Muscle of arm (tissue), 12 donors: ENCODE data around the gene ATAD3C. TPM values are rescaled to one million over a fixed set of nuclear protein-coding genes. Genes with fewer than 3 reads are reported as not detected.

ENCODE experiments used
- DNase-seq: peaks from one replicate; pipeline ENCODE4 v3.0.0-alpha.2; 2013
- polyA plus RNA-seq, 12 donors: library from polyadenylated mRNA; unstranded; fragments of 120-200 nt; gene quantifications; one replicate each; pipeline ENCODE4 v1.2.1, GENCODE V29; 2013; ENCODE audit not compliant: insufficient read length in 12 of 12

Gene ATAD3C
- polyA plus RNA-seq, 12 donors, result 0.33 to 2.8 (median 0.64) TPM; not detected in 2

DNA sequence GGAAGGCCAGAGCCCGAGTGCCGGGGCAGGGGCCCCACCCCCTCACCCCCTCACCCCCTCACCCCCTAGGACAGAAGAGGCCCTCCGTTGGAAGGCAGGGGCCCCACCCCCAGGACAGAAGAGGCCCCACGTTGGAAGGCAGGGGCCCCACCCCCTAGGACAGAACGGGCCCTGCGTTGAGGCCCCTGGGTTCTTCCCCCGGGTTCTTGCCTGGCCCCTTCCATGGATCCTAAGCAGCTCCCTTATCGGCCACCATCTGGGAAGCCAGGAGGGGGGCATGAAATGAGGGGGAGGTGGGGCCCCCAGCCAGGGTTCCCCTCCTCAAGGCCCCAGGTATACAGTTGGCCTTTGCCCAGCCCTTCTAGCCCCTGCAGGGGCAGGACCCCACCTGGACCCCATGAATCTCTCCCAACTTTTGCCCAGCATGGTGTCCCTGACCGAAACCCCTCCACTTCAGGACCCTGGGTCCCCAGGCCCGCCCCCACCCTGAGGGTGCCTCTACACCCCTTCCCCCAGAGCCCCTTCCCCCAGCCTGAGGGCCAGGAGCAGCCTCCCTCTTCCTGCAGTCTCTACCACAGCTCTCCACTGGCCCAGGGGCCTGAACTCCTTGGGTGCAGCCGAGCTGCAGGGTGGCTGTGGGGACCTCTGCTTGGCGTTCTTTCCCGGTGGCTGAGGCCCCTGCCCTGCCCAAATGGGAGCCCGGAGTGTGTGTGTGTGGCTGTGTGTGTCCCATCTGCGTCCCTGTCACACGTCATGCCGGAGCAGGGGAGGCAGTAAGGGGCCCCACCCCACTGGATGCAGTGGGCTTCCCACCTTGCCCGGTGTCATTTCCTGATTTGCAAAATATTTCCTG lies 18.3 kb upstream of the ATAD3C start:
- no peak for DNase-seq

DNA sequence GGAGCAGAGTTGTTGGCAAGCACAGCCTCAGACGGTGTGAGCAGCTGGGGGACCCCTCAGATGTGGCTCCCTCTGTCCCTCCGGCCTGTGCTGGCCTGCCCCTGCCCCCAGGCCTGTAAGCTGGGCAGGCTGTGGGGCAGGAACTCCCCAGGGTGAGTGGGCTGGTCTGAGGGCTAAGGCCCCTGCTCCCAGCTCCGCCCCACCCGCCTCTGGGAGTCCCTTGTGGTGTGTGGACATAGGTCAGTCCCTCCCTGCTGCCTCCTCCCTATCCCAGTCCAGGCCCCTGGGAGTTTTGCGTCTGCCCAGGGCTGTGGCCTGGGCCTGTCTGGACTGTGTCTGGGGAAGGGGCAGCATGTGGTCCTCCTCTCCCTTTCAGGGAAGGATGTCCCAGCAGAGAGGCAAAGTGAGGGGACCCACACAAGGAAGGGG lies 17.6 kb upstream of the ATAD3C start:
- DNase-seq, result no peak

- DNase-seq, result no peak
Observed at GRCh38 chr1:1432274-1432950, 17.1 kb upstream of the ATAD3C start.

DNA sequence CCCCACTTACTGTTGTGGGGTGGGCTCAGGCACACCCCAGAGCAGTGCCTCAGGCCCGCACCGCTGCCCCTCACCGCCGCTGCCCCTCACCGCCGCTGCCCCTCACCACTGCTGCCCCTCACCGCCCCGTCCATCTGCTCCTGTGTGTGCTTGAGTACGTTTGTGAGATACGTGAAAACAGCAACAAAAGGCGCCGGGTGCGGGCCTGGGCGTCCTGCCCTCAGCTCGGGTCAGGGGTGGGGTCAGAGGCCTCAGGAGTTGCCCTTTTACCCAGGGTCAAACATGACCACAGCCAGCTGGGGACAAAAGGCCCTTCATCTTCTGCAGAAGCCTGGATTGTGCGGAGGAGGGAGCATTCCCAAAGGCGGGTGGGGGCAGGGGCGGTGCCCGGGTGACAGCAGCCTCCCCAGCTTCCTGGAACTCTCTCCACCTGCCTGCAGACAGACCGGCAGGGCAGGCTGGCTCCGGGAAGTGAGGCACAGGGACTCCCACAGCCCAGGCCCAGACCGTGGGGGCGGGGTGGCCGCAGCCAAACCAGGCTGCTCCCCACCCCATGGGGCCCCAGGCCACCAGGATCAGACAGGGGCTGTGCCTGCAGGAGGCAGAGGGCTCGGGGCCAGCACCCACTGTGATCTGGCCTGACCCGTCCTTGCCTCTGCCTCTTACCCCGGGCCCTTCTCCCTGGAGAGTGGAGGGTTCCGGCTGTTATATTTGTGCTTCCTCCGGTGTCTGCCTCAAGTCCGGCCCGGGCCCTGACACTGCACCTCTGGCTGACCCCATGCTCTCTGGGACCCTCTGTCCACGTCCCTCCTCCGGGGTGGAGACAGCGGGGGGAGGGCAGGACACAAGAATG lies 16.3 kb upstream of the ATAD3C start:
- DNase-seq, result no peak

GRCh38 chr1:1433804-1434130 lies 15.7 kb upstream of the ATAD3C start:
- peak; percentile 82 for DNase-seq

GRCh38 chr1:1434131-1434823 lies 15.2 kb upstream of the ATAD3C start:
- DNase-seq, result no peak

DNA sequence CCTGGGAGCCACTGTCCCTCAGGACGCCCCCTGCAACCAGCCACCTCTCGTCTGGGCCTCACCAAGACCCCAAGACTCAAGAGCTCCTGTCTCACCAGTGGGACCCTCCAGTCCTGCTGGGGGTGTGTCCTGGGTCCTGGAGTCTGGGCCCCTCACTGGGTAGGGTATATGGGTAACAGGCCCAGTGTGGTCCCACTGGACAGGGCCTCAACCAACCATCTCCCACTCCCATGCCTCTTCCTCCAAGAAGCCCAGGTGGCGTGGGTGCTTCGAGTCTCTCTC lies 14.7 kb upstream of the ATAD3C start:
- no peak for DNase-seq

GRCh38 chr1:1435106-1435903 lies 14.2 kb upstream of the ATAD3C start, which contains the start of gene VWA1:
Gene VWA1 (plus strand): TSS chr1:1435690. CDS start chr1:1435749, 59 bp downstream.
- DNase-seq, result no peak

DNA sequence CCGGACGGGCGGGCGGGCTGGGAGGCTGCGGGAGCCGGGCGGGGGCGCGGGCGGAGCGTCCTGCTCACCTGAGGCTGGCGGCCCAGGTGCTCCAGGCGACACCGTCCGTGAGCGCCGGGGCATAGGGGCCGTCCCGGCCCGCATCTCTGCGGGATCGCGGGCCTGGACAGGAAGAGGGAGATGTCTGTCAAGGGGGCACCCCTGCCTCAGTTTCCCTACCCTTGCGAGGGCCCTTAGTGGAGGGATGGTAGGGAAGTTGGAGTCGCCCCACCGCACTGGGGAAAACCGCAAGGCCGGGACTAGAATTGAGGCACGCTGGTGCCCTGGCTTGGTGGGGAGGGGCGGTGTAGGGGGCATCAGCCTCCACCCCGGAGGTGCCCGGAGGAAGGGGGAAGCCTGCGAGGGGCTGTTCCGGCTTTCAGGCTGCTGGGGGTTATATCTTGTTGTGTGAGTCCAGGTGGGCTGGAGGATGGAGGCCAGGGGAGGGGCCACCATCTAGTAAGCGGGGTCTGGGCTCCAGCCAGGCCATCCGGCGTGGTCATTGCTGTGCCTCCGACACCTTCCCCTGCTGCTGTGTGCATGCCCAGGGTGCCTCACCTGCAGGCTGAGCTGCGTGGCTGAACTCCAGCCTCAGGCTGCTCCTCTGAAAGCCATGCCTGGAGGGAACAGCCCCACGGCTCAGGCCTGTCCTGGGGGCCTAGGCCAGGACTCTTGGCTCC lies 13.4 kb upstream of the ATAD3C start:
- DNase-seq, result no peak

GRCh38 chr1:1436630-1437032 lies 12.9 kb upstream of the ATAD3C start:
- DNase-seq, result no peak

- no peak for DNase-seq
Observed at GRCh38 chr1:1437033-1437903, 12.2 kb upstream of the ATAD3C start.

DNA sequence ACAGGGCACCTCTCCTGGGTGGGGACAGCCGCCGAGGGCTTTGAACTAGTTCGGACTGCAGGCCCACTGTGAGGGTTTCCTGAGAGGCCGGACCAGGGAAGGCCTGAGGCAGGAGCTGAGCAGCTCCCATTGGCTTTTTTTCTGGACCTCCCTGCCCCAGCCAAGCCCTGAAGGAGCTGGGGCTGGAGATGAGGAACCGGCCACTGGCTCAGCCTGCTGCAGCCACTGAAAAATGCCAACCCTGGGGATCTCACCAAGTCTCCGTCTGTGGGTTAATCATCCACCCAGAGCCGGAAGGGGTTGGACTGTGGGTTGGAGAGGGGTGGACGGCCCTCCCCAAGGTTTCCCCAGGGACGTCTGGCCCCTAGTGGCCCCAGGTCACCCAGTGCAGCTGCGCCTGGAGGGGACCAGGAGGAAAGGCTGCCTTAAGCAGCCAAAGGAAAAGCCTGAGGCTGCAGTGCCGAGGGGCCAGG lies 11.5 kb upstream of the ATAD3C start:
- DNase-seq, result no peak

GRCh38 chr1:1438531-1439381 lies 10.7 kb upstream of the ATAD3C start:
- no peak for DNase-seq

GRCh38 chr1:1439546-1440261 lies 9.8 kb upstream of the ATAD3C start:
- no peak for DNase-seq

- no peak for DNase-seq
Observed at GRCh38 chr1:1440262-1441001, 9.1 kb upstream of the ATAD3C start.

DNA sequence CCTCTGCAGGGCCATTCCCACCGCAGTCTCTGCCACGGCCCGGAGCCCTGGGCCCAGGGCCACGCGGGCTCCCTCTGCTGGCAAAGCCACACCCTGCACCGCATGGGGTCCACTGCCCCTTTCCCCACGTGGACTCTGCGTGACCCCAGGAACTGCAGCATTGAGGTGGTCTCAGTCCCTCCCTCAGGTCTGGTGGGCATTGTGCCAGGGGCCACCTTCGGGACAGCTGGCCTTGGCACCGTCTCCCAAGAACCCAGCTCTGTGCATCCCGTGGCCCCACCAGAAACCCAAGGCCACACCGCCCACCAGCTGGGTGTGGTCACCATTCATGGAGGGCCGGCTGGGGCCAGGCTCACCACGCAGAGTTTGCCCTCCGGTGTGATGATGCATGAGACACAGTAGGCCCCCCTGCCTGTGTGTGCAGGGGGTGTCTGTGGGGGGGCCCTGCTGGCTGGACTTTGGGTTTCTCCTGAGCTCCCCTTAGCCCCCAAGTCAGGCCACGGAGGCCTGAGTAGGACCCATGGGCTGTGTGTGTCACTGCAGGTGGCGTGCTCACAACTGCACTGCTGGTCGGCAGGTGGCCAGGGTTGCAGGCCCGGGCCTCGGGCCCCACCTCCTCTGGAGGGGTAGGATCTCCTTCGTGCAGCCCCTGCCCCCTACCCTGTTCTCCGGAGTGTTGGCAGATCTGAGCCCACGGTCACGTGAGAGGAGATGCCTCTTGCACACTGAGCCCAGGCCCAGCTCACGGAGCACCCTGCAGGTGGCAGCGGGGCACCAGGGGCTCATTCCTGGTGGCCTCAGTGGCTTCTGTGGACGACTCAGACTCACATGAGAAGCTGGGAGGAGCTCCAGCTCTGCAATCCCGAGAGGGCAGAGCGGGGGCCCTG lies 8.2 kb upstream of the ATAD3C start:
- no peak for DNase-seq
